Cardiac muscle cell (in vitro differentiated cells and primary cell): Measurements from ENCODE around the gene GGCT. TPM values are rescaled to one million over a fixed set of nuclear protein-coding genes. Genes with fewer than 3 reads are reported as not detected.

Experiments
- DNase-seq, 2 donors: peaks; one replicate each; pipeline versions ENCODE4 v3.0.0 to v3.0.0-alpha.2; 2010 to 2017; ENCODE audit warnings: low read depth in 1 of 2, low spot score in 1 of 2
- H3K27ac ChIP-seq: fragments of 200-600 bp; sonication (generic); 2 replicates; pipeline ENCODE4 v1.5.1; 2016
- H3K27me3 ChIP-seq: fragments of 200-600 bp; sonication (generic); 2 replicates; pipeline ENCODE4 v1.6.0; 2016; ENCODE audit warnings: control low read depth
- H3K36me3 ChIP-seq: fragments of 200-600 bp; sonication (generic); 2 replicates; pipeline ENCODE4 v1.5.1; 2016; ENCODE audit warnings: control low read depth
- H3K4me1 ChIP-seq: fragments of 200-600 bp; sonication (generic); 2 replicates; pipeline ENCODE4 v1.8.1; 2017; ENCODE audit warnings: low read depth, mild to moderate bottlenecking, mixed run types
- H3K4me3 ChIP-seq: fragments of 200-600 bp; sonication (generic); 2 replicates; pipeline ENCODE4 v1.5.1; 2016; ENCODE audit warnings: mild to moderate bottlenecking
- H3K9me3 ChIP-seq: fragments of 200-600 bp; sonication (generic); 2 replicates; pipeline ENCODE4 v1.5.1; 2017; ENCODE audit warnings: low read depth, mild to moderate bottlenecking, control low read depth
- CTCF ChIP-seq: IDR thresholded peaks from 2 replicates; pipeline ENCODE4 v1.5.1; 2012; ENCODE audit warnings: low read depth, mild to moderate bottlenecking, low read length
- polyA plus RNA-seq: library from polyadenylated mRNA; unstranded; fragments of >200 nt; fragmentation: Nextera tagmentation; extraction: Ambion mirVana; gene quantifications from 2 replicates; pipeline ENCODE4 v1.2.1, GENCODE V29; 2016
- total RNA-seq: library from RNA; depleted of rRNA; stranded (reverse); fragments of >200 nt; gene quantifications from 2 replicates; pipeline ENCODE4 v1.2.3, GENCODE V29; 2016

Gene GGCT
- total and polyA plus RNA-seq, 2 experiments from 2014 or later = 49.8 to 81.2 TPM

DNA sequence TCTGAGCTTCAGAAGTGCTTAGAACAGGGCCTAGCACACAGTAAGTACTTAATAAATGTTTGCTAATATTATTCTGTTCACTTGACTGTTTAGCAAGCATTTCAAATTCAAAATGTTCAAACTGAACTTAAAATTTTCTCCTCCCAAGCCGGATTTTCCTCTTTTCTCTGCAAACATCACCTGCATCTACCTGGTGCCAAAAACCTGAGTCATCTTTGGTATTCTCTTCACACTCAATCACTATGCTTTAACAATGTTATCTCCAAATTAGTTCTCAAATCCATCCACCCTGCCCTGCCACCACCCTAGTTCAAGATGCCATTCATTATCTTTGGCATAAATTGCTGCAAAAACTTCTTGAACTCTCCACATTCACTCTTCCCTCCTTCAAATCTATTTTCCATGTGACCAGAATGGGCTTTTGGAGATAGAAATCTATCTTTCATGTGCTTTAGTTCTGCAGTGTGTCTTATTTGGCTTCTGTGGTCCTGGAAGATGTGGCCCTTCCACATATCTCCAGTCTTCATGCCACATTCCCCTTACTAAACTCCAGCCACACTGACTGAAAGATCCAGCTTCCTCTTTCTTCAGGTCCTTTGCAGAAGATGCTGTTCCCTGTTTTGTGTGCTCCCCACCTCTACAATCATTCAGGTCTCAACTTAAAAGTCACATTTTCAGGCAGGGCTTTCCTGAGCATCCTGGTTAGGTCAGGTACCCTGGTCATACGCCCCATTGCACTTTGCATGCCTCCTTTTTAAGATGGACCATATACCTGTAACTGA lies 2.0 kb downstream of the GGCT start:
- no peak for DNase-seq
- TF ChIP-seq CTCF = no peak
- Histone ChIP-seq H3K27ac (no peak overlapping the region), H3K9me3 (no peaks in the 10 kb centered on the region), H3K36me3 (peaks cover under 1% of the 10 kb centered on the region), H3K4me3 (no peak overlapping the region), H3K4me1 (no peaks in the 10 kb centered on the region), H3K27me3 (no peaks in the 10 kb centered on the region)

DNA sequence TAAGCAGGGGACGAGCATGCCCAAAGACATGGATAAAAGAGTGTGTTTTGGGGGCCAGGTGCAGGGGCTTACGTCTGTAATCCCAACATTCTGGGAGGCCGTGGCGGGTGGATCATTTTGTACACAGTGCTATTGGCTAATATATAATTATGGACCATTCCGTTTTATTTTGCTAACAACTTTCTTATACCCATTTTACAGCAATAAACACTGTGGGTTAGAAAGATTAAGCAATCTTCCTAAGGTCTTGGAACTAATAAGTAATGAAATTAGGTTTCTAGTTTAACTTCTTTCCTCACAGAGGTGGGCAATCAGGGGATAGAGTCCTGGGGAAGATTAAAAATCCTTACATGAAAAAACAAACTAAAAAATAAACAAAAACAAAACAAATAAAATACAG lies 3.4 kb downstream of the GGCT start:
- no peaks in the 10 kb centered on the region for H3K9me3 ChIP-seq
- no peaks in the 10 kb centered on the region for H3K4me1 ChIP-seq
- H3K36me3 ChIP-seq = peaks cover 8% of the 10 kb centered on the region
- no peaks in the 10 kb centered on the region for H3K27me3 ChIP-seq
- H3K27ac ChIP-seq = no peak overlapping the region
- H3K4me3 ChIP-seq = no peak overlapping the region
- no peak for DNase-seq
- TF ChIP-seq CTCF = no peak

DNA sequence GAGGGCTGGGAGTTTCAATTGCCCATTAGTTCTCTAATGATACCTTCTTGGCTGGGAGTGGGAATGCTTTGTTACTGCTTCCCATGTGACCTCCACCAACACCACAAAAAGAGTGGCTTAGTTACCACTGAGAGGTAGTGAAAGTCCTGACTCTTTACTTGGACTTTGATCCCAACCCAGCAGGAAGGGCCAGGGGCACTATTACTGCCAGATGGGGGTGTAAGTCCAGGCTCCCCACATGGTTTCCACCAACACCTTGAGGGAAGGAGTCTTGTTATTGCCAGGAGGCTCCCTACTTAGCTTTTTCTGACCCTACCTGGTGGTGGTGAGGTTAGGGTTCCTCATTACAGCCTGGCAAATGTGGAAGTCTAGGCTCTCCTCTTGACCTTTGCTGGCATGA lies 11.4 kb downstream of the GGCT start:
- no peak for TF ChIP-seq CTCF
- H3K27me3 ChIP-seq = no peaks in the 10 kb centered on the region
- peaks cover 8% of the 10 kb centered on the region for H3K36me3 ChIP-seq
- no peaks in the 10 kb centered on the region for H3K4me1 ChIP-seq
- H3K4me3 ChIP-seq = no peak overlapping the region
- DNase-seq = no peak
- H3K9me3 ChIP-seq = no peaks in the 10 kb centered on the region
- H3K27ac ChIP-seq = no peak overlapping the region

DNA sequence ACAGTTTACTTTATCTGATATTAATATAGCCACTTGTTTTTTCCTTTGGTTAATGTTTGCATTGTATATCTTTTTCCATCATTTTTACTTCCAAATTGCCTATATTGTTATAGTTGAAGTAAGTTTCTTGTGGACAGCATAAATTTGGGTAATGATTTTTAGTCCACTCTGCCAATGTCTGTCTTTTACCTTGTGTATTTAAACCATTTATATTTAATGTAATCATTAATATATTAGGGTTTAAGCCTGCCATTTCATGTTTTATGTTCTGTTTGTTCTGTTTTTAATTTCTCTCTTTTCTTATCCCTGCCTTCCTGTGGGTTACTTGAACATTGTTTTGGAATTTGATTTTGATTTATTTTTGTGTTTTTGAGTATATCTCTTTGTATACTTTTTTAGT lies 13.2 kb downstream of the GGCT start:
- no peaks in the 10 kb centered on the region for H3K36me3 ChIP-seq
- DNase-seq = no peak
- TF ChIP-seq CTCF = no peak
- no peaks in the 10 kb centered on the region for H3K27me3 ChIP-seq
- H3K27ac ChIP-seq = no peak overlapping the region
- H3K4me1 ChIP-seq = no peaks in the 10 kb centered on the region
- H3K9me3 ChIP-seq = no peaks in the 10 kb centered on the region
- no peak overlapping the region for H3K4me3 ChIP-seq

DNA sequence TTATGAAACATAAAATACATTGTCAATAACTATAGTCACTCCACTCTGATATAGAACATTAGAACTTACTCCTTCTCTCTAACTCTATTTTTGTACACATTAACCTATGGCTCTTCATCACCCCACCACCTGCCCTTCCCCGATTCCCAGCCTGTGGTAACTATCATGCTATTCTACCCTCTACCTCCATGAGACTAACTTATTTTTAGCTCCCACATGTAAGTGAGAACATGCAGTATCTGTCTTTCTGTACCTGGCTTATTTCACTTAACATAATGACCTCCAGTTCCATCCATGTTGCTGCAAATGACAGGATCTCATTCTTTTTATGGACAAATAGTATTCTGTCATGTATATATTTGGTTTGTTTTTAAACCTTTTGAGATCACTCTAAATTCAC lies 17.3 kb downstream of the GGCT start:
- no peak for DNase-seq
- no peaks in the 10 kb centered on the region for H3K4me1 ChIP-seq

More for the DNA sequence above, 17.3 kb downstream of the GGCT start:
- TF ChIP-seq CTCF = no peak
- H3K36me3 ChIP-seq = no peaks in the 10 kb centered on the region
- H3K27me3 ChIP-seq = no peaks in the 10 kb centered on the region
- no peak overlapping the region for H3K27ac ChIP-seq
- no peaks in the 10 kb centered on the region for H3K9me3 ChIP-seq
- H3K4me3 ChIP-seq = no peak overlapping the region
